A673 (cell line): Measurements from ENCODE around the gene CENPN.

Source experiments
- EZH2 ChIP-seq: fragments of 200-600 bp; sonication (generic); IDR thresholded peaks from 2 replicates; pipeline ENCODE4 v1.6.1; 2017; ENCODE audit warnings: borderline replicate concordance, low read depth, mild to moderate bottlenecking, mixed read lengths, antibody characterized with exemption, low read length; ENCODE audit not compliant: poor library complexity, severe bottlenecking
- TF ChIP-seq, protein P1 (sequence below): fragments of 300-800, 200-600 bp; sonication (generic); conservative IDR thresholded peaks from 2 replicates; pipeline ENCODE4 v1.5.1; 2017; ENCODE audit warnings: low read depth, mild to moderate bottlenecking, antibody characterized with exemption, low read length, moderate library complexity, mixed read lengths

GRCh38 chr16:81035398-81035974 lies 28.5 kb downstream of the CENPN start, which contains the start of gene ATMIN:
- TF ChIP-seq, protein P1, sequence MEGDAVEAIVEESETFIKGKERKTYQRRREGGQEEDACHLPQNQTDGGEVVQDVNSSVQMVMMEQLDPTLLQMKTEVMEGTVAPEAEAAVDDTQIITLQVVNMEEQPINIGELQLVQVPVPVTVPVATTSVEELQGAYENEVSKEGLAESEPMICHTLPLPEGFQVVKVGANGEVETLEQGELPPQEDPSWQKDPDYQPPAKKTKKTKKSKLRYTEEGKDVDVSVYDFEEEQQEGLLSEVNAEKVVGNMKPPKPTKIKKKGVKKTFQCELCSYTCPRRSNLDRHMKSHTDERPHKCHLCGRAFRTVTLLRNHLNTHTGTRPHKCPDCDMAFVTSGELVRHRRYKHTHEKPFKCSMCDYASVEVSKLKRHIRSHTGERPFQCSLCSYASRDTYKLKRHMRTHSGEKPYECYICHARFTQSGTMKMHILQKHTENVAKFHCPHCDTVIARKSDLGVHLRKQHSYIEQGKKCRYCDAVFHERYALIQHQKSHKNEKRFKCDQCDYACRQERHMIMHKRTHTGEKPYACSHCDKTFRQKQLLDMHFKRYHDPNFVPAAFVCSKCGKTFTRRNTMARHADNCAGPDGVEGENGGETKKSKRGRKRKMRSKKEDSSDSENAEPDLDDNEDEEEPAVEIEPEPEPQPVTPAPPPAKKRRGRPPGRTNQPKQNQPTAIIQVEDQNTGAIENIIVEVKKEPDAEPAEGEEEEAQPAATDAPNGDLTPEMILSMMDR: peak; percentile 88
- TF ChIP-seq EZH2: no peak
